Activated naive CD8-positive, alpha-beta T cell (primary cell): ENCODE measurements around the gene ALDH7A1.
"Not testable (repeated sequence)": the region's sequence is repeated elsewhere in the genome, so short reads cannot be mapped to it uniquely, and the experiment has no call there.

Experiments used
- H3K27ac Mint-ChIP-seq: one replicate; pipeline ENCODE4 v1.8.0; 2021; ENCODE audit warnings: mixed read lengths
- H3K27me3 Mint-ChIP-seq: one replicate; pipeline ENCODE4 v1.8.0; 2021; ENCODE audit warnings: mixed read lengths
- H3K36me3 Mint-ChIP-seq: one replicate; pipeline ENCODE4 v1.8.0; 2021; ENCODE audit warnings: mixed read lengths
- H3K4me1 Mint-ChIP-seq: one replicate; pipeline ENCODE4 v1.8.0; 2021; ENCODE audit warnings: low read depth, mixed read lengths
- H3K4me3 Mint-ChIP-seq: one replicate; pipeline ENCODE4 v1.8.0; 2021; ENCODE audit warnings: mild to moderate bottlenecking, mixed read lengths
- H3K9me3 Mint-ChIP-seq: one replicate; pipeline ENCODE4 v1.8.0; 2021; ENCODE audit warnings: low read depth, mixed read lengths

The ALDH7A1 gene

DNA sequence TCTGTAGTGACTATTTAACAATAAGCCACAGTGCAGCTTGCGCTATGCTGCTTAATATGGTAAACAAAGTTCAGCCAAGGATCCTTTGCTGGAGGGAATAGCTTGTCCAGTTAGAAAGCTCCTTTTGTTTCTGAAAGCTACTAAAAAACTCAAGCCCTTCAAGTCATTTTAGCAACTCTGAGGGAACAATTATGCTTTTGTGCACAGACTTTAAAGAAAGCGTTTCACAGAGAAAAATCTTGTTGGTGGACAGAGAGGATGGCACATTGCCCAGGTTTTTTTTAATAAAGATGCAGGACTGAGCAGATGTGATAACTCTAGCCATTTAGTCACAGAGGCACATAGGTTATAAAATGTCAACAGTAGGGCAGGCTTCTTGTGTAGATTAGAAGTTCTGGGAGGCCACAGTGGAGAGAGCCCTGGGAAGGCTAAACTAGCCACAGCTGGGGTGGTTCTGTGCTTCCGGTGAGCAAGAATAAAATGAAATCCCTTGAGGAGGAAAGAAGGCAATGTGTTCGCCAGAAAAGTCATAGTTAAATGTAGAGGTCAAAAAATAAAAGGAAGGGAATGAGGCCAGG lies 63.4 kb downstream of the ALDH7A1 start:
- Mint-ChIP-seq H3K27me3 (no peaks in the 10 kb centered on the region), H3K36me3 (no peaks in the 10 kb centered on the region), H3K4me3 (no peak overlapping the region), H3K27ac (peak overlapping the region; percentile 10), H3K4me1 (no peaks in the 10 kb centered on the region), H3K9me3 (no peaks in the 10 kb centered on the region)

DNA sequence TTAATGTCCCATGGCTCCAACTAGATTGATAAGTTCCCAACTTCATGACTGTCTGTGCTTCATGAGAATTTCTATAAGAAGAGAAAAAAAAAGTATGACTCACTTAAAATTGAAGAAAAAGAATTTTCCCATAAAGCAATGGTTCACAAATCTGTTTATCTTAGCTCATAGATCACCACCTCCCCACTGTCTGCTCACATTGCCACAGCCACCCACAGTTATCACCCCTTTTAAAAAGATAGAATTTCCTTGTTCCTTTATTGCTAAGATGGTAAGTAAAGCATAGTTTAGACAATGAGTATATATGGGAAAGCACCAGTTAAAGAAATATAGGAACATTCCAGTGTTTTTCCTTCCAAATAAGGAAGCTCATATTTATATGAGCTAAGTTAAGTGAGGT lies 67.1 kb downstream of the ALDH7A1 start:
- Mint-ChIP-seq H3K9me3 (no peaks in the 10 kb centered on the region), H3K27me3 (no peaks in the 10 kb centered on the region), H3K4me3 (no peak overlapping the region), H3K27ac (no peak overlapping the region), H3K4me1 (no peaks in the 10 kb centered on the region), H3K36me3 (no peaks in the 10 kb centered on the region)

DNA sequence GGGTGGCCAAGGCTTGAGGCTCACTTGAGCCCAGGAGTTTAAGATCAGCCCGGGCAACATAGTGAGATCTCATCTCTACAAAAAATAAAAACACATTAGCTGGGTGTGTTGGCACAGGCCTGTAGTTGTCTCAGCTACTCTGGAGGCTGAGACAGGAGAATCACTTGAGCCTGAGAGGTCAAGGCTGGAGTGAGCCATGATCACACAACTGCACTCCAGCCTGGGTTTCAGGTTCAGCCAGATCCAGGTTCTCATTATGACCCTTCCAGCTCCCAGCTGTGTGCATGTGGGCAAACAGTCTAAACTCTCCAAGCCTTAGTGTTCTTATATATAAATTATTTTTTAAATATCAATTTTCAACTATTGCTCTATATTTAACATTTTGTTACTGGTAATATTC lies 67.9 kb downstream of the ALDH7A1 start:
- Mint-ChIP-seq H3K9me3 (no peaks in the 10 kb centered on the region), H3K27me3 (no peaks in the 10 kb centered on the region), H3K4me1 (no peaks in the 10 kb centered on the region), H3K36me3 (no peaks in the 10 kb centered on the region), H3K27ac (no peak overlapping the region), H3K4me3 (no peak overlapping the region)

DNA sequence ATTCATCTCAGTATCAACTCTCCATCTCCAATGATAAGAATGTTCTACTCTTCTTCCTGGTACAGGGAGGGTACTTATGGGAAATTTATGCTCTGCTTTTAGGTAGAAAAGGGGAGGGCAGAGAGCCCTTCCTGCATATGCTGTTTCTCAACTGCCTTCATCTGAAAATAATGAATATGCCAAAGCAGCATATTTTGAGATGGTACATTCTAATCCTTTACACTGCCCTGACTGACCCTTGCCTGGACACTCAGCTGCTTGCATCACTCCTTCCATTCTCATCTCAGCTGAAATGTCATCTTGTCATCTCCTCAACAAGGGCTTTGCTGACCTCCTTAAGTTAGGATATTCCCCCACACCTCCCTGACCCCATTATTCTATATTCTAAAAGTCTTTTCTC lies 68.5 kb downstream of the ALDH7A1 start:
- Mint-ChIP-seq H3K9me3 (no peaks in the 10 kb centered on the region), H3K36me3 (no peaks in the 10 kb centered on the region), H3K4me1 (no peaks in the 10 kb centered on the region), H3K27me3 (no peaks in the 10 kb centered on the region), H3K4me3 (no peak overlapping the region), H3K27ac (no peak overlapping the region)

DNA sequence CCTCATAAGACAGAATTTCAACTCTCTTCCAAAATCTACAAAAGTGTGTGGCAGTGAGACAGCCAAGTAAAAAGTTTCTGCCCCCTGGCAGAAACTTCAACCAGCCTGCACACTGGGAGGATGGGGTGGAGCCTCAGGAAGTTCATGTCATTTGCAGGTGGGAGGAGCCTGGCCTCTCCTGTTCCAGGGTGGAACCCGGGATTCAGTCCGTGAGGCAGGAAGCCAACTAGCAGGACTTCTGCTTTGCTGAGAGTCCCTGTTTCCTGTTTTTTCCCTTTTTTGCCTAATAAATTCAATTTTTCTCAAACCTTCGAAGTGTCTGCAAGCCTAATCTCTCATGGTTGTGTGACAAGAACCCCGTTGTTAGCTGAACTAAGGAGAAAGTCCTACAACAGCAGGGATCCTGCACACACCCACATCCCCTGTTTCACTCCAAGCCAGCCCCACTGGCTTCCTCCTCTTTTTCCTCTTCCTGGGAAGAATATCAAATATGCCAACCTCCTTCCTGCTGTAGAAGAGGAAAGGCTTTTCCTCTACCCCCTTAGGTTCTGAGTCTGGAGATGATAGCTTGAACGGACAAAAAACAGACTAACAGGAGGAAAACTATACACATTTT lies 69.3 kb downstream of the ALDH7A1 start:
- Mint-ChIP-seq H3K4me3 (no peak overlapping the region), H3K27ac (no peak overlapping the region), H3K27me3 (no peaks in the 10 kb centered on the region), H3K9me3 (no peaks in the 10 kb centered on the region), H3K4me1 (no peaks in the 10 kb centered on the region), H3K36me3 (no peaks in the 10 kb centered on the region)

DNA sequence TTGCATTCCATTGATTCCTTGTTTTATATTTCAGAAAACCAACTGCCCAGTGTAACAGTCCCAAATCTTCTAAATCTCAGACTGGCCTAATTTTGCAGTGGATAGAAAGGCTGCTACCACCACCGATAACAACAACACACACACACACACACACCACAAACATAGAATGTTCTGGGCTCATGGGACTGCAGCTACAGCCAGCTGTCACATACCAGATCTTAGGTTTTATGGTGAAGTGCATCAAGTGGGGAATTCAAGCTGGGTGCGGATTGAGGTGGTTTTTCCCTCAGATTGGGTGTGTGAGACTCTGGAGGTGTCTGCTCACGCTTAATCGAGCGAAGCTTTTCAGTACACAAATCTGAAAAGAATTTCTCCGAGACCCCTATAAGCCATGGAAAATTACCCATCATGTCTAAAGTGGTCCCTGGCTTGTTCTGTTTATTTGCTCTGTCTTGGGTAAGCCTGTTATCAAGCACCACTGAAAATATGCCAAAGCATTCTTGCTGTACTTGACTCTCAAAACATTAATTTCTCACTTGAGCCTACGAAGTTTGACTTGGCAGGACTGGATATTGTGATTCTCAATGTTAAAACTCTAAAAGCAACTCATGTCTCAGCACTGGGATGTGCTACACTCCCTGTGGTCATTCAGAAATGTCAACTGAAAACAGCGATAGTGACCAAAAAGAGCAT lies 71.1 kb downstream of the ALDH7A1 start:
- no peak overlapping the region for H3K4me3 Mint-ChIP-seq
- H3K9me3 Mint-ChIP-seq, result no peaks in the 10 kb centered on the region
- no peaks in the 10 kb centered on the region for H3K36me3 Mint-ChIP-seq
- no peak overlapping the region for H3K27ac Mint-ChIP-seq
- no peaks in the 10 kb centered on the region for H3K27me3 Mint-ChIP-seq
- H3K4me1 Mint-ChIP-seq, result peaks cover 3% of the 10 kb centered on the region

DNA sequence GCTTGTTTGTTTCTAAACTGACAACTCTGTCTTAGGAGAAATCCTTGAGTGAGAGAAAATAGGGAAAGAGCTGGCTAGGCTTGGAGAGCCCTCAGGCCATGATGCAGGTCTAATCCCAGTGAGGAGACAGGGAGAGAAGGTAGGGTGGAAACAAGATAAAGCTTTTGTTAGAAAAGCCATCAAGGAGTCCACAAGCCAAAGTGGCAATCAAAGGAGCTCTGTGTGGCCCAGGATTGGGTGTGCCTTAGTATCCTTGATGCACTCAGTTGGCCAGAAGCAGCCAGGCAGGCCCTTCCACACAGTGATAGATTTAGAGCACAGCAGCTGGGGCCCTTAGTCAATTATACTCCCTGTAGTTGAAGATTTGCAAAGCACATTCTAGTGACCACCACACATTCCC lies 73.9 kb downstream of the ALDH7A1 start:
- Mint-ChIP-seq H3K27ac (no peak overlapping the region), H3K4me1 (peaks cover 3% of the 10 kb centered on the region)

DNA sequence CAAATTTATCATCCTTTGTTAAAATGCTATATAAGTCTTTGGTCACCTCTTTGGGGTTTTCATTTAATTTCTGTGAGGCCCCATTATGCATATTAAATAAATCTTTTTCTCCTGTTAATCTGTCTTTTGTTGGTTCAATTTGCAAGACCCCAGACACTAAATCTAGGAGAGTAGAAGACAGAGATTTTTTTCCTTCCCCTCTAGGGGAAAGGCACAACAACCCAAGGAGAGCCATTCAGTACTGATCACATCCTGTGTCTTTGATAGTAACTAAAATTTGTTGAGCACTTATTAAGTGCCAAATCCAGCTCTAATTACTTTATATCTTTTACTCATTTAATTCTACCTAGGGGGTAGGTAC lies 74.4 kb downstream of the ALDH7A1 start:
- H3K9me3 Mint-ChIP-seq, result no peaks in the 10 kb centered on the region
- H3K4me1 Mint-ChIP-seq, result peaks cover 3% of the 10 kb centered on the region
- H3K27ac Mint-ChIP-seq, result no peak overlapping the region
- no peaks in the 10 kb centered on the region for H3K36me3 Mint-ChIP-seq
- no peaks in the 10 kb centered on the region for H3K27me3 Mint-ChIP-seq
- no peak overlapping the region for H3K4me3 Mint-ChIP-seq

More for the DNA sequence above, 73.9 kb downstream of the ALDH7A1 start:
- no peaks in the 10 kb centered on the region for H3K36me3 Mint-ChIP-seq
- no peak overlapping the region for H3K4me3 Mint-ChIP-seq
- no peaks in the 10 kb centered on the region for H3K27me3 Mint-ChIP-seq
- H3K9me3 Mint-ChIP-seq, result no peaks in the 10 kb centered on the region

DNA sequence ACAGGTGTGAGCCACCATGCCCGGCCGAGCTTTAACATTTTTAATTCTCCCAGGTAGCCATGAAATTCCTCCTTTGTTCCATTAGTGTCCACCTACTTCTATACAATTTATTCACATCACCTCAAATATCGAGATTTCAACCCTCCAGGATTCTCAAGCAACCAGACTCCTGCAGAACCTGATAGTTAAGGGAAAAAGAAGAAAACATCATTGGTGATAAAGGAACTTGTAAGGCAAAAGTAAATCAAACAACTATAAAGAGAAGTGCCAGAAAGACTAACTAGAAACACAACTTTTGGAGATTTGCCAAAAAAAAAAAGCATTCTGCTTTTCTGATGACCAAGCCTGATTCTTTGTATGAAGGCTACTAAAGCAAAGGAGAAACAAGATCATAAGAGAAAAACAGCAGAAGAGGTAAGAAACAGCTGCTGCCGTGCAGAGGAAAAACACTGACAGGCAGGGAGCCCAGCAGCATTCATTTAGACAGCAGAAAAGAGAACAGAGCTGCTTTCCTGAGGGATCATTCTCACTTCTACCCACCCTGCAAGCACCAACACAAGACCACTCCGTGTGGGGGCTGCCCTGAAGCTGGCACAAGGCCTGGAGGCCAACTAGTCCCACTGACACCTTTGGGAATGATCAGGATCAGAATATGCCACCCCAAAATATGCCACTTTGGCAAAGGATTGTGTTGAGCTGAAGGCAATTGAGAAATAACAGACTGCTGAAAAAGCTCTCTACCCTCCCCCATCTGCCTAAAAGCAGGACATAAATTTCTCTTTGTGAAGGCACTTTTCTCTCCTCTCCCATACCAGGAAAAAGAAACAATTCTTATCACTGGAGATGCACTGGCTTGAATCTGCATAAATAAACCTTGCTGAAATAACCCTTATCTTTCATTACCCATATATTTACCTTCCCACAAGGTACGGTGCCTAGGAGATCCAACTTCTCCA lies 75.1 kb downstream of the ALDH7A1 start:
- Mint-ChIP-seq H3K27me3 (no peaks in the 10 kb centered on the region), H3K4me3 (no peak overlapping the region), H3K9me3 (no peaks in the 10 kb centered on the region), H3K27ac (no peak overlapping the region), H3K36me3 (no peaks in the 10 kb centered on the region), H3K4me1 (peaks cover 3% of the 10 kb centered on the region)

DNA sequence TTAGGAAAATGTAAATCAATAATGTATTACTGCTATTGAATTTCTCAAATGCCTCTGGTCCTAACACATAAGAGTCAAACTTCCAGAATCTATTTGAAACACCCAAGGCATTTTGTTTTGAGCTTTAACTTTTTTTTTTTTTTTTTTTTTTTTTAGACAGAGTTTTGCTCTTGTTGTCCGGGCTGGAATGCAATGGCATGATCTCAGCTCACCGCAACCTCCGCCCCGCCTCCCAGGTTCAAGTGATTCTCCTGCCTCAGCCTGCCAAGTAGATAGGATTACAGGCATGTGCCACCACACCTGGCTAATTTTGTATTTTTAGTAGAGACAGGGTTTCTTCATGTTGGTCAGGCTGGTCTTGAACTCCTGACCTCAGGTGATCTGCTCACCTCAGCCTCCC lies 75.8 kb downstream of the ALDH7A1 start:
- H3K27me3 Mint-ChIP-seq, H3K9me3 Mint-ChIP-seq, H3K36me3 Mint-ChIP-seq, H3K27ac Mint-ChIP-seq, H3K4me1 Mint-ChIP-seq, H3K4me3 Mint-ChIP-seq: not testable (repeated sequence)

DNA sequence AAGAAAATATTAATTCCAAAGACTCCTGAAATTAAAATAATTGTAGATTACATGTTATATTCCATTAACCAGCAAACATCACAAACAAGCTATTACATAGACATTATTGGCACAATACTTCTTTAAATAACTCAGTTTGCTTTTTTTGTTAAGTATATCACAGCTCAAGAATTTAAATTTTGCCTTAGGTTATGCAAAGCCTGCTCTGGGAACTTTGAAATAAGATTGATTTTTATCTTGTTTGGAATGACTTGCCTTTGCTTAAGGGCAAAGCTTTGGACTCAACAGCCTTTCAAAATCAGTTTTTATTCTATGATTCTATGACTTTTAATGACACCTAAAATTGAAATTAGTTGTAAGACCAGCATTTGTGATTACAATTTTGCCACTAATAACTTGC lies 78.2 kb downstream of the ALDH7A1 start:
- H3K9me3 Mint-ChIP-seq, result no peaks in the 10 kb centered on the region
- peaks cover 2% of the 10 kb centered on the region for H3K36me3 Mint-ChIP-seq
- H3K27ac Mint-ChIP-seq, result no peak overlapping the region
- no peaks in the 10 kb centered on the region for H3K27me3 Mint-ChIP-seq
- H3K4me3 Mint-ChIP-seq, result no peak overlapping the region
- H3K4me1 Mint-ChIP-seq, result peaks cover 9% of the 10 kb centered on the region

DNA sequence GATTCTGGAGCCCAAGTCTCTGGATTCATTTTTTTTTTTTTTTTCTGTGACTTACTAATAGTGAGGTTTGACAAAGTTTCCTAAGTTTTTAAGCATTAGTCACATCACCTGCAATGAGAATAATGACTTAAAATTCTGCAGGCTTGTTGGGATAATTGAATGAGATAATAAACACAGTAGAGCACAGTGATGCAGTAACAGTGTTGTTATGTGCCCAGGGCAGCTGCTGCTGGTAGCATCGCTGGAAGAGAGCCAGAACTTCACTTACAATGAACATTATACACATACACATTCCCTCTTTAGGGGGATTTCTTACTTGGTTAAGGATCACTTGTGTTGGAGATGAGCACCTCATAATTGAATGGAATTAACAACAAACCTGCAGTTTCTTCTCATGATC lies 78.9 kb downstream of the ALDH7A1 start:
- Mint-ChIP-seq H3K27me3 (no peaks in the 10 kb centered on the region), H3K27ac (no peak overlapping the region), H3K4me1 (peaks cover 10% of the 10 kb centered on the region), H3K36me3 (peaks cover 2% of the 10 kb centered on the region), H3K9me3 (no peaks in the 10 kb centered on the region), H3K4me3 (no peak overlapping the region)

DNA sequence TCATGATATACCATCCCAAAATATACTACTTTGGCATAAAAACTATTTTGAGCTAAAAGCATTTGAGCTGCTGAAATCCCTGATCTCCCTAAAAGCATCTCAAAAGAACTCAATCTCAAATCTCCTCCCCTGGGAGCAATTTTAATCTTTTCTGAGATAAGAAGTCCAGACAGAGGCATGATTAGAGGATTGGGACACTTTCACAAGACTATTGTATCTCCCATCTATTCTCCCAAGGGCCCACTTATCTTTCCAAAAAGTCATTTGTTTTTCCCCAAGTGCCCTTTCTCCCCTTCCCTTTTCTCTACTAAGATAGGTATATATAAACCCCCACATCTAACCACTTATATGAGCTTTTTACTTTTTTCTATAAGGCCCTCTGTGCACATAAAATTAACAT lies 79.7 kb downstream of the ALDH7A1 start:
- Mint-ChIP-seq H3K27ac (no peak overlapping the region), H3K9me3 (no peaks in the 10 kb centered on the region), H3K36me3 (peaks cover 2% of the 10 kb centered on the region), H3K27me3 (no peaks in the 10 kb centered on the region), H3K4me1 (peaks cover 18% of the 10 kb centered on the region), H3K4me3 (no peak overlapping the region)

DNA sequence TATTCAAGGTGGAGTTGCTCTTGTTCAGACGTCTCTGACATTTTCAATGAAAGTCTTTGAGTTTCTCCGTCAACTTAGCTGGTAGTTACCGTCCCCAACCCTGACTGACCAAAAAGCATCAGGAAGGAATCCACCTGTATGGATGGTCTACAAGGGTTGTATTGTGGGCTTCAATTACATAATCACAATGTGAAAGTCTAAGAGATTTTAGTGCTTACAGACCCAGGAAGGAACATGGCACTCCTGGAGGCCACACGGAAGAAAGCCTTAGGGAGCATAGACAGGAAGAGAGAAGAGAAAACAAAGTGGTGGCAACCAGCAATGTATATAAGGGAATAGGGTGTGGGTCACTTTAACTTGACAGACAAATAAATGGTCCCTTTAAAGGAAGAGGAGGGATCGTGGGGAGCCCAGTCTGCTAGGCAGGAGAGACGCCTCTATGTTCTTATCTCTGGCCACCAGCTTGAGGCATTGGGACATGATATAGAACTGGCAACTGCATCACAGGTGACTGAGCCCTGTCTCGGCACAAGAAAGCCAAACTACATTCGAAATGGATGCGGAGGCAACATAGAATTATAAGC lies 80.4 kb downstream of the ALDH7A1 start:
- Mint-ChIP-seq H3K36me3 (peaks cover 2% of the 10 kb centered on the region), H3K9me3 (no peaks in the 10 kb centered on the region), H3K4me1 (peaks cover 22% of the 10 kb centered on the region), H3K27ac (no peak overlapping the region), H3K4me3 (no peak overlapping the region), H3K27me3 (no peaks in the 10 kb centered on the region)

DNA sequence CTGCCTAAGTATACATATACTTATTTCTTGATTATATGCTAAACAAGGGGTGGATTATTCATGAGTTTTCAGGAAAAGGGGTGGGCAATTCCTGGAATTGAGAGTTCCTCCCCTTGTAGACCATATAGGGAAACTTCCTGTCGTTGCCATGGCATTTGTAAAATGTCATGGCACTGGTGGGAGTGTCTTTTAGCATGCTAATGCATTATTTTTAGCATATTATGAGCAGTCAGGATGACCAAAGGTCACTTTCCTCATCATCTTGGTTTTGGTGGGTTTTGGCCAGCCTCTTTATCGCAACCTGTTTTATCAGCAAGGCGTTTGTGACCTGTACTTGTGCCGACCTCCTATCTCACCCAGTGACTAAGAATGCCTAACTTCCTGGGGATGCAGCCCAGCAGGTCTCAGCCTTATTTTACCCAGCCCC lies 80.9 kb downstream of the ALDH7A1 start:
- Mint-ChIP-seq H3K27ac (no peak overlapping the region), H3K4me3 (no peak overlapping the region), H3K36me3 (peaks cover 2% of the 10 kb centered on the region), H3K9me3 (no peaks in the 10 kb centered on the region), H3K4me1 (peaks cover 25% of the 10 kb centered on the region), H3K27me3 (no peaks in the 10 kb centered on the region)
